ENCODE data around the gene SPEG. TPM values are rescaled to one million over a fixed set of nuclear protein-coding genes. Genes with fewer than 3 reads are reported as not detected.

Gene SPEG
- total and polyA plus RNA-seq, 2 of the 13 experiments (the other 11 are each of a cell fraction or from before 2014, with no cell fraction given), result 0.18 to 0.24 TPM

DNA sequence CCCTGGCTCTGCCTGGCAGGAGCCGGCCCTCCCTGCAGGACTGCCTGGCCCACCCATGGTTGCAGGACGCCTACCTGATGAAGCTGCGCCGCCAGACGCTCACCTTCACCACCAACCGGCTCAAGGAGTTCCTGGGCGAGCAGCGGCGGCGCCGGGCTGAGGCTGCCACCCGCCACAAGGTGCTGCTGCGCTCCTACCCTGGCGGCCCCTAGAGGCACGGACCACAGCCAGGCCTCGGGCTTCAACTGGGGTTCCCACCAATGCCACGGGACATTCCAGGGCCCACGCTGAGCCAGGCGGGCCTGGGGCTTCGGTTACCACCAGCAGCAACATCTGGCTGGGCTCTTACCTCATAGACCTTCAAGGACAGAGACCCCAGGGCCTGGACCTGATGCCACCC is 57.9 kb downstream of the SPEG start (continued):
- TF ChIP-seq, protein P1, sequence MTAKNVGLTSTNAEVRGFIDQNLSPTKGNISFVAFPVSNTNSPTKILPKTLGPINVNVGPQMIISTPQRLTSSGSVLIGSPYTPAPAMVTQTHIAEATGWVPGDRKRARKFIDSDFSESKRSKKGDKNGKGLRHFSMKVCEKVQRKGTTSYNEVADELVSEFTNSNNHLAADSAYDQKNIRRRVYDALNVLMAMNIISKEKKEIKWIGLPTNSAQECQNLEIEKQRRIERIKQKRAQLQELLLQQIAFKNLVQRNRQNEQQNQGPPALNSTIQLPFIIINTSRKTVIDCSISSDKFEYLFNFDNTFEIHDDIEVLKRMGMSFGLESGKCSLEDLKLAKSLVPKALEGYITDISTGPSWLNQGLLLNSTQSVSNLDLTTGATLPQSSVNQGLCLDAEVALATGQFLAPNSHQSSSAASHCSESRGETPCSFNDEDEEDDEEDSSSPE (CRISPR knock-in tag; IDR thresholded peaks at IDR 0.05), result no peak
- TF ChIP-seq, protein P2, sequence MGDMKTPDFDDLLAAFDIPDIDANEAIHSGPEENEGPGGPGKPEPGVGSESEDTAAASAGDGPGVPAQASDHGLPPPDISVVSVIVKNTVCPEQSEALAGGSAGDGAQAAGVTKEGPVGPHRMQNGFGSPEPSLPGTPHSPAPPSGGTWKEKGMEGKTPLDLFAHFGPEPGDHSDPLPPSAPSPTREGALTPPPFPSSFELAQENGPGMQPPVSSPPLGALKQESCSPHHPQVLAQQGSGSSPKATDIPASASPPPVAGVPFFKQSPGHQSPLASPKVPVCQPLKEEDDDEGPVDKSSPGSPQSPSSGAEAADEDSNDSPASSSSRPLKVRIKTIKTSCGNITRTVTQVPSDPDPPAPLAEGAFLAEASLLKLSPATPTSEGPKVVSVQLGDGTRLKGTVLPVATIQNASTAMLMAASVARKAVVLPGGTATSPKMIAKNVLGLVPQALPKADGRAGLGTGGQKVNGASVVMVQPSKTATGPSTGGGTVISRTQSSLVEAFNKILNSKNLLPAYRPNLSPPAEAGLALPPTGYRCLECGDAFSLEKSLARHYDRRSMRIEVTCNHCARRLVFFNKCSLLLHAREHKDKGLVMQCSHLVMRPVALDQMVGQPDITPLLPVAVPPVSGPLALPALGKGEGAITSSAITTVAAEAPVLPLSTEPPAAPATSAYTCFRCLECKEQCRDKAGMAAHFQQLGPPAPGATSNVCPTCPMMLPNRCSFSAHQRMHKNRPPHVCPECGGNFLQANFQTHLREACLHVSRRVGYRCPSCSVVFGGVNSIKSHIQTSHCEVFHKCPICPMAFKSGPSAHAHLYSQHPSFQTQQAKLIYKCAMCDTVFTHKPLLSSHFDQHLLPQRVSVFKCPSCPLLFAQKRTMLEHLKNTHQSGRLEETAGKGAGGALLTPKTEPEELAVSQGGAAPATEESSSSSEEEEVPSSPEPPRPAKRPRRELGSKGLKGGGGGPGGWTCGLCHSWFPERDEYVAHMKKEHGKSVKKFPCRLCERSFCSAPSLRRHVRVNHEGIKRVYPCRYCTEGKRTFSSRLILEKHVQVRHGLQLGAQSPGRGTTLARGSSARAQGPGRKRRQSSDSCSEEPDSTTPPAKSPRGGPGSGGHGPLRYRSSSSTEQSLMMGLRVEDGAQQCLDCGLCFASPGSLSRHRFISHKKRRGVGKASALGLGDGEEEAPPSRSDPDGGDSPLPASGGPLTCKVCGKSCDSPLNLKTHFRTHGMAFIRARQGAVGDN (CRISPR knock-in tag; IDR thresholded peaks at IDR 0.05), result 0 out of 2 replicates have a peak, but pooled peaks have one; percentile 23
- TF ChIP-seq ZNF768 (CRISPR knock-in tag; IDR thresholded peaks at IDR 0.05), result 0 out of 2 replicates have a peak, but pooled peaks have one; percentile 20

DNA sequence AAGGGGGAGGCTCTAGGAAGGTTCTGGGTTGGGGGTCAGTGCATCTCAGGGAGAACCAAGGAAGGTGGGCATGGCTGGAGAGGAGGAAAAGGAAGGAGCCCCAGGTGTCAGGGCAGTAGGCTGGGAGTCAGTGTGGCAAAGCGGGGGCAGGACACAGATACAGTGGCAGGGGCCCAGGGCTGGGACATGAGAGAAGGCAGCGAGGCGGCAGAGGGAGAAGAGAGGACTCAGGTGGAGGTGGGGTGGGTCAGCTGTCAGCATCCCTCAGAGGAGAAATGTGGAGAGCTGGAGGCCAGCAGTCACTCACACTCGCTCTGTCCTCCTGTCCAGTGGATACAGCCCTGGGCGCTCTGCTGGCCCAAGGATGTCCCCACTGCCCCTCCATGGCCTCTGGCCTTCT is 58.4 kb downstream of the SPEG start:
- Histone ChIP-seq H3K9ac (ENCODE audit: insufficient read depth, low read depth, low read length) (no peak overlapping the region), H3K4me1 (ENCODE audit: insufficient read depth, low read length) (peaks cover 30% of the 10 kb centered on the region), H3K4me2 (ENCODE audit: low read depth, low read length) (no peak overlapping the region), H3K4me3 (replicated peaks in 1 of 3; ENCODE audit: insufficient read depth in 1 of 3, low read depth in 2 of 3, low read length in 3 of 3) (no peak overlapping the region), H3K79me2 (ENCODE audit: insufficient read depth, low read length) (no peaks in the 10 kb centered on the region), H3K9me3 (ENCODE audit: low read length) (no peaks in the 10 kb centered on the region), H3K27me3 (ENCODE audit: control insufficient read depth in 1 of 2, insufficient read depth in 2 of 2, low read length in 2 of 2) (peaks cover 33 to 94% of the 10 kb centered on the region in 2 experiments; a peak in 4 of 5 replicates), H4K20me1 (ENCODE audit: insufficient read depth, low read length) (no peaks in the 10 kb centered on the region), H3K36me3 (replicated peaks in 1 of 2; ENCODE audit: control insufficient read depth in 1 of 2, insufficient read depth in 2 of 2, low read length in 2 of 2) (no peaks in the 10 kb centered on the region), H3K27ac (ENCODE audit: extremely low read length, insufficient read depth, low read length) (no peak overlapping the region), H2AFZ (ENCODE audit: low read length) (no peak overlapping the region)
- in situ Hi-C loops (cut with HindIII; ENCODE audit: extremely low pct_ligation_motif_present, low pct_unique_long_range_greater_than_20kb), result loop anchor here (5.0 kb wide), 1 partner anchor 39 kb away; no protein-coding TSS in a partner anchor
- ATAC-seq (no peak), DNase-seq (ENCODE audit: low spot score) (no peak), FAIRE-seq (no peak)
- BruUV-seq (replicated peaks), result no TSS peak
- intact Hi-C loops (cut with micrococcal nuclease; ENCODE audit: unreplicated experiment), result no loop called here
- ChIA-PET CTCF (ENCODE audit: low intra/inter-chr PET ratio, low total read pairs) (interaction anchor here (1.5 to 4.5 kb wide), 3 partner anchors 17 to 37 kb away, joined by 4 to 26 read pairs (median 6); no protein-coding TSS in a partner anchor), POLR2A (no interaction called here)
- 25% methylated on average over 5 of the region's 5 CpGs for WGBS (ENCODE audit: low lambda C conversion rate)
- TF ChIP-seq PRPF4 (IDR thresholded peaks at IDR 0.05; ENCODE audit: low read depth, low read length, poor library complexity, severe bottlenecking) (no peak), ZNF556 (CRISPR knock-in tag; IDR thresholded peaks at IDR 0.05; ENCODE audit: borderline replicate concordance) (no peak), SP2 (CRISPR knock-in tag; IDR thresholded peaks at IDR 0.05) (no peak), NFRKB (IDR thresholded peaks at IDR 0.05) (no peak)
- TF ChIP-seq, protein P3, sequence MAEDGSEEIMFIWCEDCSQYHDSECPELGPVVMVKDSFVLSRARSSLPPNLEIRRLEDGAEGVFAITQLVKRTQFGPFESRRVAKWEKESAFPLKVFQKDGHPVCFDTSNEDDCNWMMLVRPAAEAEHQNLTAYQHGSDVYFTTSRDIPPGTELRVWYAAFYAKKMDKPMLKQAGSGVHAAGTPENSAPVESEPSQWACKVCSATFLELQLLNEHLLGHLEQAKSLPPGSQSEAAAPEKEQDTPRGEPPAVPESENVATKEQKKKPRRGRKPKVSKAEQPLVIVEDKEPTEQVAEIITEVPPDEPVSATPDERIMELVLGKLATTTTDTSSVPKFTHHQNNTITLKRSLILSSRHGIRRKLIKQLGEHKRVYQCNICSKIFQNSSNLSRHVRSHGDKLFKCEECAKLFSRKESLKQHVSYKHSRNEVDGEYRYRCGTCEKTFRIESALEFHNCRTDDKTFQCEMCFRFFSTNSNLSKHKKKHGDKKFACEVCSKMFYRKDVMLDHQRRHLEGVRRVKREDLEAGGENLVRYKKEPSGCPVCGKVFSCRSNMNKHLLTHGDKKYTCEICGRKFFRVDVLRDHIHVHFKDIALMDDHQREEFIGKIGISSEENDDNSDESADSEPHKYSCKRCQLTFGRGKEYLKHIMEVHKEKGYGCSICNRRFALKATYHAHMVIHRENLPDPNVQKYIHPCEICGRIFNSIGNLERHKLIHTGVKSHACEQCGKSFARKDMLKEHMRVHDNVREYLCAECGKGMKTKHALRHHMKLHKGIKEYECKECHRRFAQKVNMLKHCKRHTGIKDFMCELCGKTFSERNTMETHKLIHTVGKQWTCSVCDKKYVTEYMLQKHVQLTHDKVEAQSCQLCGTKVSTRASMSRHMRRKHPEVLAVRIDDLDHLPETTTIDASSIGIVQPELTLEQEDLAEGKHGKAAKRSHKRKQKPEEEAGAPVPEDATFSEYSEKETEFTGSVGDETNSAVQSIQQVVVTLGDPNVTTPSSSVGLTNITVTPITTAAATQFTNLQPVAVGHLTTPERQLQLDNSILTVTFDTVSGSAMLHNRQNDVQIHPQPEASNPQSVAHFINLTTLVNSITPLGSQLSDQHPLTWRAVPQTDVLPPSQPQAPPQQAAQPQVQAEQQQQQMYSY (CRISPR knock-in tag; IDR thresholded peaks at IDR 0.05), result no peak
- TF ChIP-seq, protein P4, sequence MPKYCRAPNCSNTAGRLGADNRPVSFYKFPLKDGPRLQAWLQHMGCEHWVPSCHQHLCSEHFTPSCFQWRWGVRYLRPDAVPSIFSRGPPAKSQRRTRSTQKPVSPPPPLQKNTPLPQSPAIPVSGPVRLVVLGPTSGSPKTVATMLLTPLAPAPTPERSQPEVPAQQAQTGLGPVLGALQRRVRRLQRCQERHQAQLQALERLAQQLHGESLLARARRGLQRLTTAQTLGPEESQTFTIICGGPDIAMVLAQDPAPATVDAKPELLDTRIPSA (CRISPR knock-in tag; IDR thresholded peaks at IDR 0.05; ENCODE audit: borderline replicate concordance), result no peak
- TF ChIP-seq, protein P5, sequence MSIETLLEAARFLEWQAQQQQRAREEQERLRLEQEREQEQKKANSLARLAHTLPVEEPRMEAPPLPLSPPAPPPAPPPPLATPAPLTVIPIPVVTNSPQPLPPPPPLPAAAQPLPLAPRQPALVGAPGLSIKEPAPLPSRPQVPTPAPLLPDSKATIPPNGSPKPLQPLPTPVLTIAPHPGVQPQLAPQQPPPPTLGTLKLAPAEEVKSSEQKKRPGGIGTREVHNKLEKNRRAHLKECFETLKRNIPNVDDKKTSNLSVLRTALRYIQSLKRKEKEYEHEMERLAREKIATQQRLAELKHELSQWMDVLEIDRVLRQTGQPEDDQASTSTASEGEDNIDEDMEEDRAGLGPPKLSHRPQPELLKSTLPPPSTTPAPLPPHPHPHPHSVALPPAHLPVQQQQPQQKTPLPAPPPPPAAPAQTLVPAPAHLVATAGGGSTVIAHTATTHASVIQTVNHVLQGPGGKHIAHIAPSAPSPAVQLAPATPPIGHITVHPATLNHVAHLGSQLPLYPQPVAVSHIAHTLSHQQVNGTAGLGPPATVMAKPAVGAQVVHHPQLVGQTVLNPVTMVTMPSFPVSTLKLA (IDR thresholded peaks at IDR 0.05), result no peak
